NCI-H1417 treated with DMSO at 0.1 percent for 48 hours (cell line): ENCODE measurements around the gene KIF26B.

Experiments used
- DNase-seq: peaks from one replicate; lab custom pipeline; 2025; lab: John Stamatoyannopoulos, UW

KIF26B gene

GRCh38 chr1:245172026-245172425, 17.2 kb downstream of the KIF26B start:
- no peak for DNase-seq

GRCh38 chr1:245172829-245173228, 18.0 kb downstream of the KIF26B start:
- DNase-seq = no peak

DNA sequence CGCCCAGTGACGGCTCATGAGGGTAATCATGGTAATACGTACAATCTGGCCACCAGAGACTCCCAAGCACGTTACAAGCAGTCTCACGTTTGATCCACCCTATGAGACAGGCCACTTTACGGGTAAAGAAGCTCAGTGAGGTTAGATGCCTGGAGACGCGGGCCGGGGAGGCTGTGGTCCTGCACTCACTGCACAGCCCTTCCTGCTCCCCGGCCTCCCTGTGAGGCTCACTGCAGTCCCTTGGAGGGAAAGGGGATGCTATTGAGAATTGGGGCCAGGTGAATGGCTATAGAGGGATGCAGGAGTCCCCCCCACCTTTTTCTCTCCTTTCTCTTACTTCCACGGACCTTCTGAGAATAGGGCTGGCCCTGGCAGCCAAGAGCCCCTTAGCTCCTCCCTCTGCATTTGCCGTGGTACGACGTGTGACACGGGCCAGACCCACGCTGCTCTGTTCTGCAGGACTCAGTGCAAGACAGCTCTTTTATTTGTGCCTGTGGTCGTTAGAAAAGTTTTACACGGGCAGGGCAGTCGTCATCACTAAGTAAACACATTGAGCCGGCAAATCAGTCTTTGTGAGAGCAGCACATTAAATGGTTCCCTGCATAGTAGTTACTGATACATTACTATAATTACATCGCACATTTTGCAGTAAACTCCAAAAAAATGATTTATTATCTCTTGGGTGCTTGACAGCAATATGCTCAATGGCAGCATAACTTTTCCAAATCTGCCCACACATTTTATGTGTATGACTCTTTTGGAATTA, 18.8 kb downstream of the KIF26B start:
- DNase-seq = no peak

DNA sequence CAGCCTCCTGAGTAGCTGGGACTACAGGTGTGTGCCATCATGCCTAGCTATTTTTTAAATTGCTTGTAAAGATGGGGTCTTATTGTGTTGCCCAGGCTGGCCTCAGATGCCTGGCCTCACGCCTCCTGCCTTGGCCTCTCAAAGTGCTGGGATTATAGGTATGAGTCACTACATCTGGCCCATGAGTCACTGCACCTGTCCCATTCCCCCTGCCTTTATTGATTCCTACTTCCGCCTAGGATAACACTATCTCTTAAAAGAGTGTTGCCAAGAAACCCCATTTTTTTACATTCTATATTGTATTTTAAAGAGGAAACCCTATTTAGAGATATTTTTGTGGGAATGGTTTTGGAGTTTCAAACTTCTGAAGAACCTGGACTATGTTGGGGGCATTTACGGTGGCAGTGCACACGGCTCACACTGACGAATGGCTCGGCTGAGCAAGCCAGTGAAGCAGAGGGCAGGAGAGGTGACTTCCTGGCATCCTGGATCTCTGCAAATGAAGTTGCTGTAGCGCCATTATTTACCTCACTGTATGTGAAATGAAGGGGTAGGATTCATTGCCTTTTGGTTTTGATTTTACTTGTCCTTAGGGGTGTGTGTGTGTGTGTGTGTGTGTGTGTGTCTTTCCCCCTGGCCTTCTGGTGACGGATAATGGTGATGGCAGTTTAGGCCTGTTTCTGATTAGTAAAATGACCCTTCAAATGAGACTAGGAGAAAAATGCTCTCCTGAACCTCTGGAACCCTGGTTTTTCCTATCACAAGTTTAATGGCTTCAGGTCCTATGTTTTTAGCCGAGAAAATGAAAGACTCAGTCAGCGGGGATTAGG, 22.5 kb downstream of the KIF26B start:
- no peak for DNase-seq

DNA sequence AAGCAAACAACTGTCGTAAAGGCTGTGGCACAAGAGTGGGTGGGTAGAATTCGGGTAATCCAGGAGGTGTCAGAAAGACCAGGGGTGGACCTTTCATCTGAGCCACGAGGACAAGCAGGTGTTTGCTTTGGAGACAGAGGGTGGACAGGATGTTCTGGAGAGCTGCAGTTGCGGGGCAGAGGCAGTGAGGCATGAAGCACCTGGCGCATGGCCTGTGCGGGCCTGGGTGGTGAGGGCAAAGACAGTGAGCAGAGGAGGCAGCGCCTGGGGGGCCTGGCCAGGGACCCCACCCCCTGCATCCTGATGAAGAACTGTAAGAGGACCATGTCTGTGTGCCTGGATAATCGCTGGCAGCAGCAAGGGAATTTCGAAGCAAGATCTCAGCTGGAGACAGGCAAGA, 24.9 kb downstream of the KIF26B start:
- DNase-seq = no peak

DNA sequence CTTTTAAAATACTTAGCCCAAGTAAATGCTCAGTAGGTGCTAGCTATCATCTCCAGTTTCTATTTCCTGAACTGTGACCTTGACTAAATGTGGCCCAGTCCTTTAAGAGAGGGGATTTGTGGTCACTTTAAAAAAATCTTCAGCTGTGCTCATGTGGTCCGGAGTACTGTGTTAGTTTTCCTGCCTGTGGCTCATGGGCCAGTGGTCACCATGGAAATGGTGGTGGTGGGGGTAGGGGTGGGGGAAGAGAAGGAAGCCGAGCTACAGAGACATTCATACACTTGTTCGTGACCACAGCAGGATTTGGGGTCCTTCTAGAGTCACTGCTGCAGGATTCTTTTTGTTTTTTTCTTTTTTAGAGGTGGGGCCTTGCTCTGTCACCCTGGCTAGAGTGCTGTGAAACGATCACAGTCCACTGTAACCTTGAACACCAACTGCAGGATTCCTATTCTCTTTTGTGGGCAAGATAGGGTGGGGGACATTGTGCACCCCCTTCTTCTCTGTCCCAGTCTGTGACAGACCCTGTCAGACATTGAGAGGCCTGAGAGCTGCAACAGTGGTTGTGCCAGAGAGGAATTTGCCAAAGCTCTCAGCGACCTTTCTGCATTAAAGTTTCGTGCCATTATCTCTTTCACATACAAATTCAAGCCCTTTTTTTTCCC, 25.8 kb downstream of the KIF26B start:
- DNase-seq = no peak

GRCh38 chr1:245181158-245181517, 26.4 kb downstream of the KIF26B start:
- DNase-seq = no peak

GRCh38 chr1:245182028-245182427, 27.2 kb downstream of the KIF26B start:
- DNase-seq = no peak

GRCh38 chr1:245183429-245183828, 28.6 kb downstream of the KIF26B start:
- no peak for DNase-seq

DNA sequence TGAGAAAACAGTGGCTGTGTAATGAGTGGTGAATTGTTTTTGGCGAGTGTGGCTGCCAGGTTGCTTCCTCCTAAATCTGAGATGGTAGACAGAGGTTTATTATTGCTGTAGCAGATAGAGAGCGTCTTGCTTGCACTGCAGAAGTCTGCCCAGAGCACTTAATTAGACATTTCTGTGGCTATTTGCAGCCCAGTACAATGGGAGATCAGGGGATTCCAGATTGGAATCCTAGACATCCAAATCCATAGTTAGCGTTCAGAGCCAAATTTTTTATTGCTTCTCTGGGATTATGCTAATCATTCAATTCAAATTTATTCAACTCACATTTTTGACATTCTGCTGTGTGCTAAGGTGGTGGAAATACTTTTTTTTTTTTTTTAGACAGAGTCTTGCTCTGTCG, 30.0 kb downstream of the KIF26B start:
- no peak for DNase-seq

- DNase-seq = no peak
These were observed 33.6 kb downstream of the KIF26B start for GRCh38 chr1:245188403-245188802.

DNA sequence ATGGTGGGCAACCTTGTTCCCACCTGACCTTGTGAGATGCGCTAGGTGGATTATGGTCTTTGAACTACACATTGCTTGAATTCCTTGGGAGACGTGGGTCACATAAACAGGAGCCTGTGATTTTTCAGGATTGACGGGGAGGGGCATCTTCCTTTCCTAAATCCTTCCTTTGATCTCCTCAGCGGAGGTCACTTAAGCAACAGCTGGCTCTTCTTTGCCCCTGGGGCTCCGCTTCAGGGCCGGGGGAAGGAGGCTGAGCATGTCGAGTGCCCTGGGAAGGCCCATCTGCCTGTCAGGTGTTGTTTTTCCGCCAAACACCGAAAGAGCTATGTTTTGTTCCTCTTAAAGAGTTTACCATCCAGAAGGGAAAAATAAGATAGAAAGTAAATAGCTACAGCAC, 40.6 kb downstream of the KIF26B start:
- DNase-seq = no peak

DNA sequence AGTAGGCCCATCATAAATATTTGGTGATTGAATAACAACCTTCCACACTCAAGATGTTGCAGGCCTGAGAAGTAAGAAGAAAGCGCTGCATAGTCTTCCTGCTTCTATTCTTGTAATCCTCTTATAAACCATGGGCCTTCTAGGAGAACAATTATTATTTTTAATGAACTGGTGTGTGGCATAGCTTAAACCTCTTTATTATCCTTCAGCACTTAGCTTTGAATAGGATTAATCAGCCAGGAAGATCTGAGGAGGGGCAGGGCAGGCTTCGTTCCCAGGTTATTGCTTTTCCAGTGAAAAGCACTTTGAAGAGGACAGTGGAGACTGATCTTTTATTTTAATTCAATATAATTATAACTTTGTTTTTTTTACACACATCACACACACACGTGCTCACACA, 42.3 kb downstream of the KIF26B start:
- no peak for DNase-seq

DNA sequence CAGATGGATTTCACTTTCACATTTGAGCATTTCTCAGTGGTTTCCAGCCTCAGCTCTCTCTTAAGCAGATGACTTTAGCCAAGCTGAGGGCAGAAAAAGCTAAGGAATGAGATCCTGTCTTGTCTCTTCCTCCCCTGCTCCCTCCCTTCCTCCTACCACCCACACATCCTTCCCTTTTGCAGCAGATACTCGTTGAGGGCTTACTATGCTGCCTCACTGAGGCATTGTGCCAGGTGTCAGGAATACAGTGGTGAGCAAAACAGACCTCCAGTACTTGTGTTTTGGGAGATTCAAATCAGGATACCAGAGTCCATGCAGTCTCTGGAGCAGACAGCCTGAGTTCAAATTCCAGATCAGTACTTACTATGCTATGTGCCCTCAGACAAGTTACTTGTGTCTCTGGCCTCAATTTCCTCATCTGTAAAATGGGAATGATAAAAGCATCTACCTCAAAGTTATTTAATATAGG, 43.2 kb downstream of the KIF26B start:
- no peak for DNase-seq

DNA sequence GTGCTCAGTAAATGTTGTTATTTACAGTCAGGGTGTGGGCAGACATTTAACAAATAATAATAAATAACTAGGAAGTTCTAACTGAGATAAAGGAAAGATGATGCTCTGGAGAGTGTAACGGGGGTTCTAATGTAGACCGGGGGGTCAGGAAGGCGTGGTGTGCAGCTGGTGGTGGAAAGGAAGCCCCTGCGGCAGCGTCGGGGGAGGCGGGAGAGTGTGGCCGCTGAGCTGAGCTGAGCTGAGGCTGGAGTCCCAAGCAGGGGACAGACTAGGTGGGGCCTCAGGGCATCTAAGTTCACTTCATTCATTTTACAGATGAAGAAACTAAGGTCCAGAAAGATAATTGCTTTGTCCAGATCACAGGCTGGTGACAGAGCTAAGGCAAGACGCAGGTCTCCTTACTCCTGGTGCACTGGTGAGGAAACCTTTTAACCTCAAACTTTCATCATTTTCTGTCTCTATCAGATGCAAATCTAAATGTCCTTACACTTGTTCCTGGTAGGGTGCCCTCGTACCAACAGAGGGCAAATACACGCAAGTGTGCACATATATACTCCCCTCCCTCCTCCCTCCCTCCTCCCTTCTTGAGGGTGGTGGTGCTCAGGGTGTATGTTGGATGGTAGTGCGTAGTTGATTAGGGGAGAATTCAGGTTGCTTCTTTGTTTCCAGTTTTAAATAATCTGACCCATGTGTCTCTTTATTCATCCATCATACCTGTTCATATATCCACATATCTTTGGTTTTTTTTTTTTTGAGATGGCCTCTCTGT, 44.1 kb downstream of the KIF26B start:
- DNase-seq = no peak

DNA sequence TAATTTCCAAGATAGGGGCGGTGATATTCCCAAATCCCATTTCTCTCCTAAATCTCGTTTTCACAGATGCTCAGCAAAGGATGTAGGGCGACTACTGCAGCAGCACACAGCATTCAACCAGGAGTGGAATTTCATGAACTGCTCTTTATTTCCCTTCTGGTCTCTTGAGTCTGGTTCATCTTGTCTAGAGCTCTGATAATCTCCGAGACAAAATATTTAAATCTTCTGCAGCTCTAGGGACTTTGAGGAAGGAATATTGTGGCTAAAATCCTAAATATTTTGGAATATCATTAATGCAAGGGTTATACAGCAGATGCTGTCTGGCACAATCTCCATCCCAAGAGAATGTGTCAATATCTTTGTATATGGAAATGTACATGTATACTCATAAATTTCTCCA, 45.4 kb downstream of the KIF26B start:
- DNase-seq = no peak

GRCh38 chr1:245201201-245201600, 46.4 kb downstream of the KIF26B start:
- no peak for DNase-seq

DNA sequence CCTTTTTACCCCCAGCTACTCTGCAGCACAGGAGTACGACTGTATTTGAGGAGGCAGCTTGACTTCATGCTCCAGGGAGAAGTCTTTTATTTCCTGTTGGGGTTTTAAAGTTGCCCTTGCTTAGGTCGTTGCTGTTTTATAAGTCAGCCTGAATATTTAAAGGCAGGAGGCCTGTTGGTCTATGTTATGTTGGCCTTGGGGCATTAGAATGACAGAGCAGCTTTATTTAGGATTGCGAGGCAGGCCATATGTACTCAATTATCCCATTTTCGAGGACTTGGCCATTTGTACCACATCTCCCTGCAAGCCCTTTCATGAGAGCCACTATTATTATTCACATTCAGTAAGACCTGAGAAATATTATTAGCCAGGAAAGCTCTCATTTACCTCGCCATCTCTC, 47.0 kb downstream of the KIF26B start:
- no peak for DNase-seq

- no peak for DNase-seq
These were observed 50.6 kb downstream of the KIF26B start for GRCh38 chr1:245205396-245205795.

GRCh38 chr1:245205864-245206263, 51.1 kb downstream of the KIF26B start:
- DNase-seq = no peak

DNA sequence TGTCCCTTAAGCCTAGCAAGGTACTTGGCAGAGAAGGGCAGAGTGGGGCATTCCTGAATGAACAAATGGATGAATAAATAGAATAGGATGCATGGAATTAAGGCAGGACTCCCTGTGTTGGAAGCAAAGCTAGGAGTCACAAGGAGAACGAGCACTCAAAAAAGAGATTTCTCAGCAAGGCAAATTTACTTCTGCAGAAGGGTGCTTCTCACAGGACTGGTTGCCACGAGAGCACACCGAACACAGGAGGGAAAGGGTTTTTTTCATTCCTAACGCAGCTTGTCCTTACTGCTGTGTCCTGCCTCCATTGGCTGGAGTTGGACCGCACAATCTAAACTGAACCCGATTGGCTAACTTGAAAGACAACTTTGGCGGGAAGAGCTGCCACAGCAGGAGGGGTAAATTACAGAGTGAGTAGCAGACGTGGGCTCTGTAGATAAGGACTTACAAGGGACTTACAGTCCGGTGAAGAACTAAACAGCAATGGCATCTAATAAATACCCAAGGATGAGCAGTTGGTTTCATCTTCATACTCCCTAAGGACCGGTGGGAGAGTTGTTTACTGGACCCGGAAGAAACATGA, 52.4 kb downstream of the KIF26B start:
- DNase-seq = no peak

- DNase-seq = no peak
These were observed 53.0 kb downstream of the KIF26B start for GRCh38 chr1:245207801-245208200.
